ENCODE results near the gene ADK. TPM values are rescaled to one million over a fixed set of nuclear protein-coding genes. Genes with fewer than 3 reads are reported as not detected.

ADK gene
- total RNA-seq, 6 experiments from 2014 or later = 54.2 to 92.5 (median 63.5) TPM

DNA sequence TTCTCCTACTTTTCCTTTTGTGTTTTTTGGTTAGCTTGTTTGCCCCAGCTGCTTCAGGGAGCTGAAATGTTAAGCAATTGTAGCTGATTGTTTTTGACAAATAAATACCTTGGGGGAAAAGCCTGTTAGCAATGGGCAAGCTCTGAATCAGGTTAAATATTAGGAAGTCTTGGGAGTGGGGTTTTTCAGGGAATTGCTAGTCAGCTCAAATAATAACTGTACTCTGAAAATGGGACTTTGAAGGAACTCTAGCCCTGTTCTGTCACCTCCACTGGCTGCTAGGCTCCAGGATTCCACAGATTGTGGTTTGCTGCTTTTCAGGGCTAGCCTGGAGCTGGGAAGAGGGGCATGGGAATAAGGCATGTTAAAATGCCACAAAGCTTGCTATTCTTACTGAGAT is 39.5 kb downstream of the ADK start:
- peak; percentile 55 to 74 (median 60) for ATAC-seq
- peak overlapping the region; percentile 59 to 67 (median 66) for H3K27ac ChIP-seq
- H3K27me3 ChIP-seq = no peaks in the 10 kb centered on the region
- DNase-seq = no peak
- H3K4me1 ChIP-seq = peaks cover 0 to 33% (median 12%) of the 10 kb centered on the region in 4 donors
- no peaks in the 10 kb centered on the region for H3K9me3 ChIP-seq
- H3K36me3 ChIP-seq = no peaks in the 10 kb centered on the region
- peak; percentile 0 for TF ChIP-seq POLR2A (IDR thresholded peaks at IDR 0.05)
- TF ChIP-seq, protein P1, sequence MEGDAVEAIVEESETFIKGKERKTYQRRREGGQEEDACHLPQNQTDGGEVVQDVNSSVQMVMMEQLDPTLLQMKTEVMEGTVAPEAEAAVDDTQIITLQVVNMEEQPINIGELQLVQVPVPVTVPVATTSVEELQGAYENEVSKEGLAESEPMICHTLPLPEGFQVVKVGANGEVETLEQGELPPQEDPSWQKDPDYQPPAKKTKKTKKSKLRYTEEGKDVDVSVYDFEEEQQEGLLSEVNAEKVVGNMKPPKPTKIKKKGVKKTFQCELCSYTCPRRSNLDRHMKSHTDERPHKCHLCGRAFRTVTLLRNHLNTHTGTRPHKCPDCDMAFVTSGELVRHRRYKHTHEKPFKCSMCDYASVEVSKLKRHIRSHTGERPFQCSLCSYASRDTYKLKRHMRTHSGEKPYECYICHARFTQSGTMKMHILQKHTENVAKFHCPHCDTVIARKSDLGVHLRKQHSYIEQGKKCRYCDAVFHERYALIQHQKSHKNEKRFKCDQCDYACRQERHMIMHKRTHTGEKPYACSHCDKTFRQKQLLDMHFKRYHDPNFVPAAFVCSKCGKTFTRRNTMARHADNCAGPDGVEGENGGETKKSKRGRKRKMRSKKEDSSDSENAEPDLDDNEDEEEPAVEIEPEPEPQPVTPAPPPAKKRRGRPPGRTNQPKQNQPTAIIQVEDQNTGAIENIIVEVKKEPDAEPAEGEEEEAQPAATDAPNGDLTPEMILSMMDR (IDR thresholded peaks at IDR 0.05) = no peak
- intact Hi-C loops (cut with DNase I) = no loop called here
- peak overlapping the region in 1 of 3 donors; percentile 20 for H3K4me3 ChIP-seq

DNA sequence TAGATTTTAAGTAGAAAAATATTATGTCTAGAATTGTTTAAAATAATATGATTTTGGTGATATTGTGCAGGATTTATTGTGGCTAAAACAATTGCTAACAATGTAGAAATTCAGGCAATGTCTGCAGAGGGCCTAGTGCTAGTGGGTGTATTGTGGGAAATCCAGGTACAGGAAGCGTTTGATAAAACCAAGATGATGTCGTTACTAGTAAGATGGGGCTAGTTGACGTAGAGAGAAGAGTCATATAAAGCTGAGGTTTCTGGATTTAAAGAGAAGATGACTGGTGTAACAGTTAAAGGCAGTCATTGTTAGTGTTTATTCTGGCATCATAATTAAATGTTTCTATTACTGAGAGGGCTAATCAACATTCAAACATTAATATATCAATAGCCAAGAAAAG is 43.5 kb downstream of the ADK start:
- Histone ChIP-seq H3K27me3 (no peaks in the 10 kb centered on the region), H3K4me1 (peaks cover 0 to 18% (median 9%) of the 10 kb centered on the region in 4 donors), H3K27ac (no peak overlapping the region), H3K36me3 (no peaks in the 10 kb centered on the region), H3K9me3 (no peaks in the 10 kb centered on the region), H3K4me3 (no peak overlapping the region)
- no peak for DNase-seq
- intact Hi-C loops (cut with DNase I) = no loop called here
- TF ChIP-seq, protein P1 (IDR thresholded peaks at IDR 0.05) = no peak
- TF ChIP-seq POLR2A (IDR thresholded peaks at IDR 0.05) = no peak
- WGBS (ENCODE audit: insufficient coverage, low coverage, low lambda C conversion rate, missing lambda C conversion rate) = 76% methylated on average over 3 of the region's 3 CpGs
- no peak for ATAC-seq

GRCh38 chr10:74194999-74195398 is 44.0 kb downstream of the ADK start:
- intact Hi-C loops (cut with DNase I) = no loop called here
- H3K4me1 ChIP-seq = peaks cover 0 to 14% (median 7%) of the 10 kb centered on the region in 4 donors
- DNase-seq = no peak
- no peak overlapping the region for H3K4me3 ChIP-seq
- TF ChIP-seq, protein P1 (IDR thresholded peaks at IDR 0.05) = no peak
- TF ChIP-seq POLR2A (IDR thresholded peaks at IDR 0.05) = no peak
- H3K36me3 ChIP-seq = no peaks in the 10 kb centered on the region
- no peak for ATAC-seq
- H3K27ac ChIP-seq = no peak overlapping the region
- no peaks in the 10 kb centered on the region for H3K9me3 ChIP-seq
- 88% methylated on average over 3 of the region's 3 CpGs for WGBS (ENCODE audit: insufficient coverage, low coverage, low lambda C conversion rate, missing lambda C conversion rate)
- H3K27me3 ChIP-seq = no peaks in the 10 kb centered on the region

- Histone ChIP-seq H3K9me3 (no peaks in the 10 kb centered on the region), H3K4me1 (no peaks in the 10 kb centered on the region), H3K27ac (no peak overlapping the region), H3K4me3 (no peak overlapping the region), H3K27me3 (no peaks in the 10 kb centered on the region), H3K36me3 (peaks cover 0 to 8% (median 0%) of the 10 kb centered on the region in 4 donors)
- DNase-seq = no peak
- TF ChIP-seq, protein P1 (IDR thresholded peaks at IDR 0.05) = no peak
- TF ChIP-seq POLR2A (IDR thresholded peaks at IDR 0.05) = no peak
- 100% methylated on average over 4 of the region's 4 CpGs for WGBS (ENCODE audit: insufficient coverage, low coverage, low lambda C conversion rate, missing lambda C conversion rate)
- no peak for ATAC-seq
- intact Hi-C loops (cut with DNase I) = no loop called here
These were observed 48.3 kb downstream of the ADK start for GRCh38 chr10:74199315-74199714.

GRCh38 chr10:74202356-74202755 is 51.3 kb downstream of the ADK start:
- Histone ChIP-seq H3K27ac (no peak overlapping the region), H3K36me3 (peaks cover 0 to 8% (median 0%) of the 10 kb centered on the region in 4 donors), H3K4me1 (no peaks in the 10 kb centered on the region), H3K4me3 (no peak overlapping the region), H3K9me3 (no peaks in the 10 kb centered on the region), H3K27me3 (no peaks in the 10 kb centered on the region)
- no peak for TF ChIP-seq POLR2A (IDR thresholded peaks at IDR 0.05)
- TF ChIP-seq, protein P1 (IDR thresholded peaks at IDR 0.05) = no peak
- no peak for DNase-seq
- intact Hi-C loops (cut with DNase I) = no loop called here
- 89% methylated on average over 2 of the region's 2 CpGs for WGBS (ENCODE audit: insufficient coverage, low coverage, low lambda C conversion rate, missing lambda C conversion rate)
- no peak for ATAC-seq

Measured in right lobe of liver (tissue), 6 donors.